Measurements from ENCODE around the gene ARSK.
A peak's percentile ranks its signal among the peaks of the same experiment; 100 is the strongest.
"Not testable (repeated sequence)": the region's sequence is repeated elsewhere in the genome, so short reads cannot be mapped to it uniquely, and the experiment has no call there.

Gene ARSK

DNA sequence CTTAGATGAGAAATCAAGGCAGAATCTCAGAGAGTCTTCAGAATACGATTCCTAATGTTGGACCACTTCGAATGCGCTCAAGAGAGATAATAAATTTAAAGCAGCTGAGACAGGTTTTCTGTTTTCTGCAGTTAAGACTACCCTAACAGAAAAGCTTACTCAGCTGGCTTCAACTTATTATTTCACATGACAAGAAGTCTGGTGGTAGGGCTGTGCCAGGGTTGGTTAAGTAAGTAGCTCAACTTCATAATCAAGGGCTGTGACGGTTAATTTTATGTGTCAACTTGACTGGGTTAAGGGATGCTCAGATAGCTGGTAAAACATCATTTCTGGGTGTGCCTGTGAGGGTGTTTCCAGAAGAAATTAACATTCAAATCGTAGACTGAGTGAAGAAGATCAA lies 68.8 kb downstream of the ARSK start:
- DNase-seq: no peak

- no peak for DNase-seq
These were observed 69.5 kb downstream of the ARSK start for GRCh38 chr5:95624368-95624767.

GRCh38 chr5:95626701-95627100 lies 71.8 kb downstream of the ARSK start:
- DNase-seq: no peak

- no peak for DNase-seq
These were observed 73.3 kb downstream of the ARSK start for GRCh38 chr5:95627971-95628810.

GRCh38 chr5:95628933-95629332 lies 74.0 kb downstream of the ARSK start:
- no peak for DNase-seq

DNA sequence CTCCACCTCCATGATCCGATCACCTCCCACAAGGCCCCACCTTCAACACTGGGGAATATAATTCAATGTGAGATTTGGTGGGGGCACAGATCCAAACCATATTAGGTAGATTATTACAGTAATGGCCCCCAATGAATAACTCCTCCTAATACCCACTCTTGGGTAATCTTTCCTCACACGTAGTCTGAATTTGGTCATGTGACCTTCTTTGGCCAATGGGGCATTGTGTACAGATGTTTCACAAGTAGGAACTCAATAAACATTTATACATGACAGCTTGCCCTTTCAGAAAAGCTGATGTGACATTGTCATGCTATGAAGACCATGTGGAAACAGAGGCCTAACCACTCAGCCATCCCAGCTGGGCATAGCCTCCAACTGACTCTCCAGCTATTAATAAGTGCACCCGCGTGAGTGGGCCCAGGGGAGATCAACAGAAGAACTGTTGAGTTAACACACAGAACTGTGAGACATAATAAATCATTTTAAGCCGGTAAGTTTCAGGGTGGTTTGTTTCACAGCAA lies 75.6 kb downstream of the ARSK start:
- DNase-seq: no peak

GRCh38 chr5:95631255-95631958 lies 76.5 kb downstream of the ARSK start:
- no peak for DNase-seq

DNA sequence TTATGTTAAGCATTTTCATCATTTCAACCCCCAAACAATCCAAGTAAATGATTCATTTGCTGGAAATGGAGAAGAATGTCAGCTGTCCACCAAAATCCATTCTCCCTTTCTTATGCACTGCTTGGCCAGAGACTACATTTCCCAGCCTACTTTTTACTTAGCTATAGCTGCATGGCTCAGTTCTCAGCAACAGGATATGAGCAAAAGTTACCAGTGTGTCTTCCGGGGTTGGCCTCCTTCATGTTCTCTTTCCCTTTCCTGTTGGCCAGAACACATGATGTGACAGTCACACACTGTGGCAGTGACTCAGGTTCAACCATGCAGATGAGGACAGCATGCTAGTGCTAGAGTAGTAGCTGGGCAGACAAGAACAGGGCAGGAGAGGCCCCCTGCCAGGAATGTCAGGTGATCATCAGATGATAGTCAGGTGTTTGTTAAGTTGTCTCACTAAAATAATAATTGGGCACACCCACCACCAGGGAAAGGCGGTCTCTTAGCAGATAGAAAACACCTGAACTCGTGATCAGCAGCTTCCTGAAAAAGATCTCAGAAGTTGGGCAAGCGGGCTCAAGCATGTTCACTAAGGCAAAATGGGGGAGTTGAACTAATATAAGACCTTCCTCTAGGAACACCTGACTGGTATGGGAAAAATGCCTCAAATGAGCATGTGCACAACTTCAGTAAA lies 77.2 kb downstream of the ARSK start:
- no peak for DNase-seq

GRCh38 chr5:95632942-95633341 lies 78.0 kb downstream of the ARSK start:
- not testable (repeated sequence) for DNase-seq

GRCh38 chr5:95633671-95634070 lies 78.8 kb downstream of the ARSK start:
- DNase-seq: no peak

GRCh38 chr5:95634081-95634480 lies 79.2 kb downstream of the ARSK start:
- DNase-seq: no peak

DNA sequence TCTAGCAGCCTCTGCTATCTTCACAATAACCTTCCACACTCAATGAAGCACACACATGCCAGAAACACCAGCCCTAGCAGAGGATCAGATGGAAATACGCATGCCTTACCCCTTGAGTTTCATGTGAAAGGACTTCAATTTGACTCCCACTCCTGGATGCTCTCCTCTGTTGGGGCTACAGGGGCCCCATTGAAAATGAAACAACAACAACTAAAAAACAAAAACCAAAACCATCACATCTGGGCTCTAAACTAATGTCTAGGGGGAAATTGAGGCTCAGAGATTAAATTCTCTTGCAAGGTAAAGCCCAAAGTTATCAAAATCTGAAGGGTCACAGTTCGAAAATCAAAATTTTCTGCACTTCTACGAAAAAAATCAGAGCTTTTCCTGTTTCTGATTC lies 83.7 kb downstream of the ARSK start:
- no peak for DNase-seq

GRCh38 chr5:95641741-95642220 lies 86.9 kb downstream of the ARSK start:
- no peak for DNase-seq

- no peak for DNase-seq
These were observed 88.3 kb downstream of the ARSK start for GRCh38 chr5:95643152-95643551.

GRCh38 chr5:95644351-95645042 lies 89.6 kb downstream of the ARSK start:
- DNase-seq: no peak

- not testable (repeated sequence) for DNase-seq
These were observed 91.3 kb downstream of the ARSK start for GRCh38 chr5:95646226-95646568.

- DNase-seq: peak; percentile 85 to 88
These were observed 91.9 kb downstream of the ARSK start, which contains the start of gene RFESD for GRCh38 chr5:95646569-95647431. Gene RFESD (plus strand): TSS chr5:95646777. CDS start chr5:95652272, 5,495 bp downstream.

- no peak for DNase-seq
These were observed 93.3 kb downstream of the ARSK start for GRCh38 chr5:95647886-95648860.

- DNase-seq: no peak
These were observed 94.4 kb downstream of the ARSK start for GRCh38 chr5:95649274-95649673.

- no peak for DNase-seq
These were observed 95.1 kb downstream of the ARSK start for GRCh38 chr5:95649842-95650620.
